CD4-positive, alpha-beta T cell treated with Interleukin-12 subunit alpha and Interleukin-12 subunit beta, for 1 hour (primary cell): ENCODE results near the gene ITPA.

Source experiments
- DNase-seq: peaks from one replicate; pipeline ENCODE4 v3.0.0-alpha.2; 2020

Gene ITPA

DNA sequence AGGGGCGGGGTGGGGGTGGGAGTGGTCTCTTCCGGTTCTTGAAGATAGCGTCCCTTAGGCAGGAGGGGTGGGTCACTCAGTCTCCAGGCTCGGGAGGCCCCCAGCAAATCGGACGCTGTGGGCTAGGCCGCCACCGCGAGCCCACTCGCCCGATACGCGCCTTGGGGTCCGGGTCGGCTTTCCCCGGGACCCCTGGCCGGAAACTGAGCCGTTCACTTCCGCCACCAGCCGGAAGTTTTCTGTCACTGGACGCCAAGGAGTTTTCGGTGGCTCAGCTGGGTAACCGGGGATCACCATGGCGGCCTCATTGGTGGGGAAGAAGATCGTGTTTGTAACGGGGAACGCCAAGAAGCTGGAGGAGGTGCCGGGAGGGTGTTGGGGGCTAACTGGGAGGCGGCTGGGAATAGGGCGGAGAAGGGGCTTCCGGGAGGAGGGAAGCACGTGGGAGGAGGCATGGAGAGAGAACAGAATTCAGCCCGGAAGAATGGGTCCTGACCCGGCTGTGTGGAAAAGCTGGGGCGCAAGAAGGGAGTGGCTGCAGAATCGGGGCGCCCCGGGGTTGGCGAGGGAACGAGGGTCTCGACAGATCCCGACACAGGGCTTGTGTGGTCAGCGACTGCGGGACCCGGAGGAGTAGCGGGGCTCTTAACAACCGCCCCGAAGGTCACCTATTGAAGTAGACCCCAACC is at the start of gene ITPA:
Gene ITPA (plus strand): TSS at position 242 of the 689 bp plus-strand sequence. CDS start 54 bp downstream, at position 296.
- peak; percentile 65 for DNase-seq

- no peak for DNase-seq
These were observed 48.9 kb upstream of the ITPA start for GRCh38 chr20:3160418-3160817.

- DNase-seq = no peak
These were observed 47.8 kb upstream of the ITPA start for GRCh38 chr20:3161316-3162079.

DNA sequence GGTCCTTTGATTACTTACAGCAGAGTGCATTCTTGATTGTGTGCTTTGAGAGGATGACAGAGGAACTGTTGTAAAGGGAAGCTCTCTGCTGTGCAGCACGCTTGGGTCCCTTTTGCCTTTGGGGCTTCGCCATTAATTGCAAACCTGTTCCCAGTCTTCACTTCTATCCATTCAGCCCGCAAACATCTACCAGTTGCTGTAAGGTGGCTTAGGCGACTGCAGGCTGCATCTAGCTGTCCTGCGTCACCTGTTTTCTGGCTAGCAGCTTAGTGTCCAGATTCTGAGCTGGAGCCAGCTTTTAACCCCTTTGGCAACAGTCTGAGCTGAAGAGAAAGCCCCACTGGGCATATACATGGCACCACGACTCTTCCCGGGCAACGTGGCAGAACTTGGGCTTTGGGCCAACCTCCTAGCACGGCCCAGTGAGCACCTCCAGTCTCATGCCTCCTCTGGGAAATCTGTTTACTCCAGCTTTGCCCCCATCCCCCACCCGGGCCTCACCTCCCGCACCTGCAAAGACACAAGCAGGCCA is 47.2 kb upstream of the ITPA start:
- no peak for DNase-seq

DNA sequence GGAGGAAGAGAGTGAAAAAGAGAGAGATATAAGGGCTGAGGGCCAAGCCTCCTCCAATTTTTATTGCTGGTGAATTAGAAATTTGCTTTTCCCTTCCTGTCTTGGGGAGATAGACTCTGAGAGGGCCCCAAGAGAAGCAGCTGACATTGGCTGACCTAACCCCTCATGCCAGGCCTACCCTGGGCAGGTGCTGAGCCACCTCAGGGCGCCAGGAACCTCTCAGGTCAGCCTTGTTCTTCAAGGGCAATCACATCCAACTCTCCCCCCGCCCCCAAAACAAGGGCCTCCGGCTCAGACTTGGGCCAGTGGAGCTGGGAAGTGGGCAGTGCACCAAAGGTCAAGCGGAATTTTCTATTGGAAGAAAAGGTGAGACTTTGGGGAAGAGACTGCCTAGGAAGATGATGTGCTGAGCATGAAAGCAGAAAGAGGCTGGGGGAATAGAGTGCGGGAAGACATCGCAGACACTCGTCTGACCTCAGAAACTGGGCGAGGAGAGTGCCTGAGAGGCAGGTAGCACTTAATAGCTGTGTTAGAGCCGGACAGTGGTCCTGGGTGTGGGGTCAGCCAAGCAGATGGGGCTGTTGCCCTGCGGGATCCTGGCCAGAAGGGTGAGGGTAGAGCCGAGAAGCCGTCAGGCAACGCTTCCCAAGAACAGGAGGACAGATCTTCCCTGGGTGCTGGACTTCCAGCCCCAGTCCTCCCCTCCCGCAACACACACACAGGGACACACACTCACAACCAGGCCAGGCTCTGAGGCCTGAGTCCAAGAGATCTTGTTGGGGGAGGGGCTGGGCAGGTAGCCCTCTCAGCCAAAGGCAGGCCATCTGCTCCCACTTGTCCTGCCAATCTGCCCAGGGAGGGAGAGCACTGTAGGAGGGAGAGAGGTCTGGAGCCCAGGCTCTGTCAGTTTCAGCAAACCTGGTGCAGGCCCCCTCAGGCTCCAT is 45.9 kb upstream of the ITPA start:
- DNase-seq = no peak

DNA sequence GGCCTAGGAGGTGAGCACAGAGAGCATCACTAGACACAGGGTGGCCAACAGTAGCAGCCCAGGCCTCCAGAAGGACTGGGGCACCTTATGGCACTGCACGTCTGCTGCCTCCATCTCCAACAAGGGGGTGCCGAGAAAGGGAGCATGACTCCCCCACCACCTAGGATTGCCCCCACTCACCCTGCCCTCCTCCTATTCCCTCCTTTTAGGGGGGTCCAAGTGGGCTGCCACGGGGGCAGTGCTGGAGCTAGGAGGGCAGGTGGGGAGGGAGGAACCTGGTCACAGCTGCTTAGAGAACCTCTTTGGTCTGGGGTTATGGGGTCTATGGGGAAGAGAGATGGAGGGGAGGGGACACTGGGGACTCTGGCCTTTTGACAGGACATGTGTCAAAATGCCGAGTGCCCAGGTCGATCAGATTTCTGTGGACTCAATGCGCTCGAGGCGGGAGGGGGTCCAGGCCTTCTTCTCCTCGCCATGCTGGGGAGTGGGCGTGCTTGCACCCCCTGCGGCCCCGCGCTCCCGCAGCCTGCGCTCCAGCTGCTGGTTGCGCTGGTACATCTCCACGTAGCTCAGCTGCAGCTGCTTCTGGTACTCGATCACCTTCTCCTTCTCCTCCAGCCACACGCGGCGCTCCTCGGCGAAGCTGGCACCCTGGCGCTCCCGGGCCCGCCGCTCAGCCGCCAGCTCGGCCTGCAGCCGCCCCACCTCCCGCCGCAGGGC is 45.1 kb upstream of the ITPA start:
- DNase-seq = no peak

DNA sequence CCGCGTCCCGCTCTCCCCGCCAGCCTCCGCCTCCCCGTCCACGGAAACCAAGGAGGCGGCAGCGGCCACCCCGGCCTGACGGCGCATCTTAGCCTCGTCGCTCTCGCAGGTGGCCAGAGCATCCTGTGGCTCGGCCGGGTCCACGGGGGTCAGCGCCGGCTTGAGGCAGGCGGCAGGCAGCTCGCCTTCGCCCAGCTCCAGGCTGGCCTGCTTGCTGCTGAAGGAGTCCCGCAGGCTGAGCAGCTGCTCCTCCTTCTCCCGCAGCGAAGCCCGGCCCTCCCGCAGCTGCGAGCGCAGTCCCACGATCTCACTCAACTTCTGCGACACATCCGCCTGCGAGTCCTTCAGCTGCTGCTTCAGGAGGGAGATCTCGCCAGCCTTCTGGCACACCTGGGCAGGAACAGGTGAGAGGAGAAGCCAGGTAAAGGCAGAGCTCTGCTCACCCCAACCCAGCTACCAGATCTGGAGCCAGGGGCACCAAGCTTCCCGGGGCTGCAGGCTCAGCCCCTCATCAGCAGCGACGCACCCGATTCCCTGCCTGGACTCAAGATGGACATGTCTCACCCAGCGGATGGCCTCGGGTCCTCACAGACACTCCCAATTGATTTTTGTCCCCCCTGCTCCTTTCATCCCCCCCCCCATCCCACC is 44.4 kb upstream of the ITPA start:
- DNase-seq = no peak

- DNase-seq = no peak
These were observed 43.6 kb upstream of the ITPA start for GRCh38 chr20:3165473-3166337.

GRCh38 chr20:3166338-3166912 is 42.9 kb upstream of the ITPA start:
- DNase-seq = no peak

- DNase-seq = no peak
These were observed 42.4 kb upstream of the ITPA start for GRCh38 chr20:3166913-3167342.

DNA sequence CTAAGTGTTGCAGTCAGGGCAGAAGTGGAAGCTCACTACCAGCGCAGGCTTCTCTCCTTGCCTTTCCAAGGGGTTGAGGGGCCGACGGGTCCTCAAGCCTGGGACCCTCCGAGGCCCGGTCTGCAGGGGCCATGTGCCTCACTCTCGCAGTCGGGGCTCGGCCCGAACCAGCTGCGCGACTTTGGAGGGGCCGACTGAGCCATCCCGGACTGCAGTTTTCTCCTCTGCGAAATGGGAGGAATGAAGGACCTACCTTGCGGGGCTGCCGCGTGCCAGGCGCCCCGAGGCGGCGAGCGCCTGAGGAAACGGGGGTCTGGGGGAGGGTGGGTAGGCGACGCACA is 41.6 kb upstream of the ITPA start:
- no peak for DNase-seq

DNA sequence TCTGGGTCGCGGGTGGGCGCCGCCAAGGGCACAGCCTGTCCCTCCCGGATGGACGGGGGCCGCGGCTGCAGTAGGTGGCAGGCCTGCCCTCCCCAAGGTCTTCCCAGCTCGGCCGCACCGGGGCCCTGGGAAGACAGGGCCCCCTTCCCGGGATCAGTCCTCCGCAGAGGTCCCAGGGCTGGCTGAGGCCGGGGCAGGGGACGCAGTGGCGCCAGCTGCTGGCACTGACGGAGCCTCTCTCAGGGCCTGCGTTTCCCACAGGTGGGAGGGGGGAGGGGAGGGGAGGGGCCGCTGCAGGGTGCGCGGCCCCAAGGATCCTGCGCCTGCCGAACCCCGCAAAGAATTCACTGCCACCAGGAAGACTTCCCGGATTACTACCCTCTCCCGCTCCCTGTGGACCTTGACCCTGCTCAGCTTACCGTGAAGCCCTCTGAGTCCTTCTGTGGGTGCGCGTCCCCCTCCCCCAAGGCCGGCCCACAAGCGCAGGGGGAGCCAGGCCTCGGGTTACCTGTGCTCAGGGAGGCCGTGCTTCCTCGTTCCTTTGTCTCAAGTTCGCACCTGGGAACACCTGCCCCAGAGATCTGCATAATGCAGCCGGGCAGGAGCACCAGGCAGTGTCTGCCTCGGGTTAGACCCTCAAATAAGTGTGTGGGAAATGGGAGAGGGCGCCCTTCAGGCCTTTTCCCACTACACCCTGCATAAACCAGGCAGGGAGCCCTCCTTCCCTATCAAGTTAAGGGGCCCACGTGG is 41.0 kb upstream of the ITPA start:
- no peak for DNase-seq

- DNase-seq = no peak
These were observed 40.3 kb upstream of the ITPA start for GRCh38 chr20:3168829-3169590.

DNA sequence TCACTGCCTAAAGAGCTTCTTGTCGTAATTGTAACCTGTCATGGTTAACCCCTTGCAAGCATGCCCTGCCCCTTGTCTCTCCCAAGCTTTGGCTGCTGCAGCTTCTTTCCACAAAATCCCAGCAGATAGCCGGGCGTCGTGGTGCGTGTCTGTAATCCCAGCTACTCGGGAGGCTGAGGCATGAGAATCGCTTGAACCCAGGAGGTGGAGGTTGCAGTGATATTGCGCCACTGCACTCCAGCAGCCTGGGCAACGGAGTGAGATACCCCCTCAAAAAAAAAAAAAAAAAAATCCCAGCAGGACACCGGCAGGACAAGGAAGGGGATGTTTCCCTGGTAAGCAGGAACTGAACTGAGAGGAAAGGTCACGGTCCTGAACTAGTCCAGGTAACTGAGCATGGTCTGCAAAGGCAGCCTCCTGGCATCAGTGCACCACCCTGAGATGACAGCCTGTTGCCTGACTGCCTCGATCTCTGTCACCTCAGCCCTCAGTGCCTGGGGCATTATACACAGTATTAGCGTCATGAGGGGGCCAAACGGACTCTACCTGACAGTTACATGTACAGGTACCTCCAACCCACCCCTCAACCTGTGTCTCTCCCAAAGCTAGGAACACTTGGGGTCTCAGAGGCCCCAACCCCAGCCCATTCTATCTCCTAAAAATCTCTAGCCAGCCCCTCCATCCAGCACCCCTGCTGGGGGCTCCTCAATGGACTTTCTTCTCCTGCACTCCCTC is 37.7 kb upstream of the ITPA start:
- no peak for DNase-seq

- DNase-seq = no peak
These were observed 37.0 kb upstream of the ITPA start for GRCh38 chr20:3172126-3172932.

GRCh38 chr20:3172933-3173609 is 36.2 kb upstream of the ITPA start, which contains the start of gene LZTS3:
Gene LZTS3 (minus strand): TSS chr20:3173549. CDS start chr20:3167163, 6,386 bp downstream.
- DNase-seq = peak; percentile 92
